ENCODE data around the gene IL18BP. TPM values are rescaled to one million over a fixed set of nuclear protein-coding genes. Genes with fewer than 3 reads are reported as not detected.

The IL18BP gene
- polyA plus RNA-seq (2012; ENCODE audit: insufficient read depth, insufficient read length, low read depth): 21.4 TPM

- no peak within 1 kb of the TSS for H3K4me3 ChIP-seq (ENCODE audit: low read depth, low read length)
- peaks cover 25% of the 10 kb centered on the region for H3K36me3 ChIP-seq
- DNase-seq: no peak
- H3K9me3 ChIP-seq: no peaks in the 10 kb centered on the region
- no peak for TF ChIP-seq CTCF (IDR thresholded peaks at IDR 0.05; ENCODE audit: low read depth, low read length)
- H3K27me3 ChIP-seq: no peaks in the 10 kb centered on the region
- H3K4me1 ChIP-seq: no peaks in the 10 kb centered on the region
Measured at GRCh38 chr11:71998649-71999310, at the start of gene IL18BP. Gene IL18BP, plus strand, starts transcription at chr11:71998909. Its CDS starts 1,076 bp downstream, at chr11:71999985.

GRCh38 chr11:71949034-71949433, 49.7 kb upstream of the IL18BP start:
- no peak for TF ChIP-seq CTCF (IDR thresholded peaks at IDR 0.05; ENCODE audit: low read depth, low read length)
- no peak for DNase-seq
- H3K27me3 ChIP-seq: no peaks in the 10 kb centered on the region
- H3K4me3 ChIP-seq (ENCODE audit: low read depth, low read length): no peak overlapping the region
- H3K4me1 ChIP-seq: no peaks in the 10 kb centered on the region
- no peaks in the 10 kb centered on the region for H3K36me3 ChIP-seq
- no peaks in the 10 kb centered on the region for H3K9me3 ChIP-seq

- H3K36me3 ChIP-seq: no peaks in the 10 kb centered on the region
- DNase-seq: no peak
- no peaks in the 10 kb centered on the region for H3K4me1 ChIP-seq
- no peaks in the 10 kb centered on the region for H3K9me3 ChIP-seq
- no peak overlapping the region for H3K4me3 ChIP-seq (ENCODE audit: low read depth, low read length)
- H3K27me3 ChIP-seq: no peaks in the 10 kb centered on the region
- TF ChIP-seq CTCF (IDR thresholded peaks at IDR 0.05; ENCODE audit: low read depth, low read length): no peak
Measured at GRCh38 chr11:71951741-71952310, 46.9 kb upstream of the IL18BP start.

GRCh38 chr11:71955898-71956456, 42.7 kb upstream of the IL18BP start:
- no peak for TF ChIP-seq CTCF (IDR thresholded peaks at IDR 0.05; ENCODE audit: low read depth, low read length)
- Histone ChIP-seq H3K36me3 (peaks cover 5% of the 10 kb centered on the region), H3K27me3 (no peaks in the 10 kb centered on the region), H3K9me3 (no peaks in the 10 kb centered on the region), H3K4me3 (ENCODE audit: low read depth, low read length) (no peak overlapping the region), H3K4me1 (no peaks in the 10 kb centered on the region)
- no peak for DNase-seq

GRCh38 chr11:71962428-71963038, 36.2 kb upstream of the IL18BP start:
- Histone ChIP-seq H3K27me3 (no peaks in the 10 kb centered on the region), H3K4me1 (no peaks in the 10 kb centered on the region), H3K36me3 (peaks cover 17% of the 10 kb centered on the region), H3K4me3 (ENCODE audit: low read depth, low read length) (no peak overlapping the region), H3K9me3 (no peaks in the 10 kb centered on the region)
- TF ChIP-seq CTCF (IDR thresholded peaks at IDR 0.05; ENCODE audit: low read depth, low read length): no peak
- DNase-seq: no peak

Measured in BE2C (cell line).